ENCODE measurements around the gene ASIC5.
"Not testable (repeated sequence)": the region's sequence is repeated elsewhere in the genome, so short reads cannot be mapped to it uniquely, and the experiment has no call there.

ASIC5 gene

DNA sequence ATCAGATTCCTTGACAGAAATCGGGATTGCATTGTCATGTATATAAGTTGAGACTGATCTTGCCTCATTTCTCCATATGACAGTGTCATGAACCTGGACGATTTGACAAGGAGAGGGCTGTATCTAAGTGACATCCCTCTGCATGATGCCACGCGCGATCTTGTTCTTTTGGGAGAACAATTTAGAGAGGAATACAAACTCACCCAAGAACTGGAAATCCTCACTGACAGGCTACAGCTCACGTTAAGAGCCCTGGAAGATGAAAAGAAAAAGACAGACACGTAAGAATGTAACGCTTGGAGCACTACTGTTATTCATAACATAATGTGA is 66.3 kb downstream of the ASIC5 start:
- no peak overlapping the region for H3K27ac Mint-ChIP-seq
- H3K4me3 Mint-ChIP-seq: no peak overlapping the region
- H3K36me3 Mint-ChIP-seq (ENCODE audit: low read depth): no peaks in the 10 kb centered on the region
- H3K27me3 Mint-ChIP-seq: peaks cover 3% of the 10 kb centered on the region
- H3K4me1 Mint-ChIP-seq (ENCODE audit: low read depth): peaks cover 7% of the 10 kb centered on the region
- DNase-seq: no peak
- no peaks in the 10 kb centered on the region for H3K9me3 Mint-ChIP-seq

DNA sequence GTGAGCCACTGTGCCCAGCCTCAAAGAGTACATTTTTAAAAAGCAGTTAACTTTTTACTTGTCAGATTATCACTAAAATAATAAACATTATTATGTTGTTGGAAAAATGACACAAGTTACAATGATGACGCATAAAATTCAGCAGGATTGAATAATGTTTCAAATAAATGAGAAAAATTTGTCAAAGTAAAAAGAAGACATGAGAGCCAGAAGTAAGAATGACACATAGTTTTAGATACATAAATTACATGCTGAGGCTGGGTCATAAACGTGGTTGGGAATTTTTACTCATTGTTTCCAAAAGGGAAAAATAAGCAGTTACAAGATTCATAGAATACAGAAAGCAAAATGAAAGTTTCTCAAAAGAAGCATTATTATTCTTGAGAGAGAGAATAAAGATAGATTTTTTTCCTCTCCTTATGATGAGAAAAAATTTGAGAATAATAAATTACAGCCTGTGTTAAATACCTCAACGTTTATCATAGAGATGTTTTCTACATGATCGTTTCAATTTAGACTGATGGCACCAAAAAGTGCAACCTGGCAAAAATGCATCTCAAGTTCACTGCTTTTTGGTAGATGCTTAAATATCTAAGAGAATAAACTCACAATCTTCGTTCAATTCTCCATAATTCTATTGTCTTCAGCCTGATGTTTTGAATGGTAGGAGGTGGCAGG is 66.8 kb downstream of the ASIC5 start:
- no peaks in the 10 kb centered on the region for H3K36me3 Mint-ChIP-seq (ENCODE audit: low read depth)
- no peak overlapping the region for H3K27ac Mint-ChIP-seq
- peaks cover 7% of the 10 kb centered on the region for H3K4me1 Mint-ChIP-seq (ENCODE audit: low read depth)
- no peak for DNase-seq
- no peak overlapping the region for H3K4me3 Mint-ChIP-seq
- peaks cover 3% of the 10 kb centered on the region for H3K27me3 Mint-ChIP-seq
- no peaks in the 10 kb centered on the region for H3K9me3 Mint-ChIP-seq

DNA sequence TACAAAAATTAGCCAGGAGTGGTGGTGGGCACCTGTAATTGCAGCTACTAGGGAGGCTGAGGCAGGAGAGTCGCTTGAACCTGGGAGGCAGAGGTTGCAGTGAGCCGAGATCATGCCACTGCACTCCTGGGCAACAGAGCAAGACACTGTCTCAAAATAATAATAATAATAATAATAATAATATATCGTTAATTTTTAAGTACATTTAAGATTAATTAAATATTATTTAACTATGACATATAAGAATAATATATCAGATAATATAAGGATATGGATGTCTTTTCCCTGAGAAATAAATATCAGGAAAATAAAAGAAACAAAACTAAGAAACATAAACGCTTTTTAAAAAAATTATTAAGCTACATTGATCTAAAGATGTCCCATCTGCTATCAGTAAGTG is 68.5 kb downstream of the ASIC5 start:
- H3K4me1 Mint-ChIP-seq (ENCODE audit: low read depth); H3K36me3 Mint-ChIP-seq (ENCODE audit: low read depth): not testable (repeated sequence)

GRCh38 chr4:155795991-155796390 is 70.1 kb downstream of the ASIC5 start:
- peaks cover 5% of the 10 kb centered on the region for H3K27me3 Mint-ChIP-seq
- no peak overlapping the region for H3K27ac Mint-ChIP-seq
- H3K4me1 Mint-ChIP-seq (ENCODE audit: low read depth): peaks cover 7% of the 10 kb centered on the region
- no peaks in the 10 kb centered on the region for H3K36me3 Mint-ChIP-seq (ENCODE audit: low read depth)
- H3K4me3 Mint-ChIP-seq: no peak overlapping the region
- DNase-seq: no peak
- H3K9me3 Mint-ChIP-seq: no peaks in the 10 kb centered on the region

More for the DNA sequence above, 68.5 kb downstream of the ASIC5 start:
- DNase-seq, H3K27me3 Mint-ChIP-seq, H3K4me3 Mint-ChIP-seq, H3K27ac Mint-ChIP-seq, H3K9me3 Mint-ChIP-seq: not testable (repeated sequence)

GRCh38 chr4:155794589-155795236 is 71.4 kb downstream of the ASIC5 start:
- no peaks in the 10 kb centered on the region for H3K36me3 Mint-ChIP-seq (ENCODE audit: low read depth)
- no peak overlapping the region for H3K4me3 Mint-ChIP-seq
- H3K9me3 Mint-ChIP-seq: no peaks in the 10 kb centered on the region
- H3K4me1 Mint-ChIP-seq (ENCODE audit: low read depth): peaks cover 6% of the 10 kb centered on the region
- H3K27me3 Mint-ChIP-seq: peaks cover 5% of the 10 kb centered on the region
- H3K27ac Mint-ChIP-seq: no peak overlapping the region
- DNase-seq: no peak

GRCh38 chr4:155789982-155790381 is 76.1 kb downstream of the ASIC5 start:
- no peak overlapping the region for H3K4me3 Mint-ChIP-seq
- DNase-seq: no peak
- H3K4me1 Mint-ChIP-seq (ENCODE audit: low read depth): no peaks in the 10 kb centered on the region
- no peaks in the 10 kb centered on the region for H3K9me3 Mint-ChIP-seq
- H3K36me3 Mint-ChIP-seq (ENCODE audit: low read depth): no peaks in the 10 kb centered on the region
- no peak overlapping the region for H3K27ac Mint-ChIP-seq
- peaks cover 3% of the 10 kb centered on the region for H3K27me3 Mint-ChIP-seq

DNA sequence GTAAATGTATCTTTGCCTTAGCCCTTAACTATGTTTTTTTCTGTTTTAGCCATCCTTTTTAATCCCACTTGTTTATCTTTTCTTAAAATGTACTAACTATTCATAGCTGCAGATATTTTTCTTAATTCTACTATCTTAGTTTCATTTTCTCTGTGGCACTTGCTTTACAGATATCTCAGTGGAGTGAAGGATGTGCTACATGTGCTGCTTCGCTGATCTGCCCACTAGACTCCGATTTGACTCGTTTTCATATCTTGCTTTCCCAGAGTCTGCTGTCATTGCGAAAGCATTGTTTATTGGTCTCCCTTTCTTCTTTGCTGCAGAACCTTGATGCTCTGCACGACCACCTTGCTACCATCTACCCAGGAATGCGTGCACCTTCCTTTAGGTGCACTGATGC is 76.7 kb downstream of the ASIC5 start:
- DNase-seq: no peak
- no peaks in the 10 kb centered on the region for H3K4me1 Mint-ChIP-seq (ENCODE audit: low read depth)
- H3K4me3 Mint-ChIP-seq: no peak overlapping the region
- no peaks in the 10 kb centered on the region for H3K9me3 Mint-ChIP-seq
- no peaks in the 10 kb centered on the region for H3K36me3 Mint-ChIP-seq (ENCODE audit: low read depth)
- H3K27ac Mint-ChIP-seq: no peak overlapping the region
- peaks cover 3% of the 10 kb centered on the region for H3K27me3 Mint-ChIP-seq

DNA sequence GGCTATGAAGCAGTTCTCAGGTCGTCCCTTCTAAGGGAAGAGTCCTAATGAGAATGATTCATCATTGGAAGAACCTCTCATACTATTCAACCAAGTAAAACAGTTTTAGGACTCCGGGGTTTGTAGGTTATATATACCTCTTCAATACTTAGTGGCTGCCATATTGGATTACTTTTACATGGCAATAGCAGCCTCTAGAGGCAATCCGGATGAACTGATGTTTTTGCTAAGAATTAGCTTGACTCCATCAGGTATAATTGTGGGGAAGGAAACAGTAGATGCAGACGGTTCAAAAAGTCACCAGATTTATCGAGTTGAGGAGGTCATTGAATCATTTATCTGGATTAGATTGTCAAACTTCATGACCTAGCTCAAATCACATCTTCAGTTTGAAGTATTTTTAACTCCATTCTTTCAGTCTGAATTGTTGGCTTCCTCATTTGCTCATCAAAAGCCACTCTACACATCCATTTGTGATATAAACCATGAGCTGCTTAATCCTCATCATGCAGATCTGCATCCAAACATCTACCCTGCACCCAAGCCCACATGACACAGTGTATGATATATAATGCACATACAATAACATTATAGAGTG is 78.9 kb downstream of the ASIC5 start:
- no peak for DNase-seq
- H3K4me3 Mint-ChIP-seq: no peak overlapping the region
- no peaks in the 10 kb centered on the region for H3K36me3 Mint-ChIP-seq (ENCODE audit: low read depth)
- H3K9me3 Mint-ChIP-seq: no peaks in the 10 kb centered on the region
- H3K4me1 Mint-ChIP-seq (ENCODE audit: low read depth): no peaks in the 10 kb centered on the region
- no peak overlapping the region for H3K27ac Mint-ChIP-seq
- H3K27me3 Mint-ChIP-seq: no peaks in the 10 kb centered on the region

DNA sequence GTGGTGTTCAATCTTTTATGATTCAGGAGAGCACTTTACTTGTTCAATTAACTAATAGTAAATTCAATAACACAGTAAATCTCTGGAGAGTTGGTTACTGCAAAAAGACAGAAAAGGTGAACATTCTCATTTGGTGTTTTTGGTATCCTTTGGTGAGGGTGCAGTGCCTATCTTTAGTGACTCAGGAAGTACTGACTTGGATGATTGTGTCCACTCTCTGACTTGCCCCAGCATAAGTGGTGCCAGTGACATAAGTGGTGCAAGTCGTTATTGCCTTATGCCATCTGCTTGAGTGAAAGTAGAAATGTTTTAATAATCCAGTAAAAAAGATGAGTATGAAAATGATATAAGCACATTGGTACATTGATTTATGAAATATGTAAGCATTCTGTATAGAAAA is 80.2 kb downstream of the ASIC5 start:
- H3K36me3 Mint-ChIP-seq (ENCODE audit: low read depth): no peaks in the 10 kb centered on the region
- H3K27ac Mint-ChIP-seq: no peak overlapping the region
- H3K9me3 Mint-ChIP-seq: no peaks in the 10 kb centered on the region
- no peak for DNase-seq
- no peak overlapping the region for H3K4me3 Mint-ChIP-seq
- H3K4me1 Mint-ChIP-seq (ENCODE audit: low read depth): no peaks in the 10 kb centered on the region
- no peaks in the 10 kb centered on the region for H3K27me3 Mint-ChIP-seq

GRCh38 chr4:155784637-155785036 is 81.4 kb downstream of the ASIC5 start:
- H3K4me1 Mint-ChIP-seq (ENCODE audit: low read depth): no peaks in the 10 kb centered on the region
- H3K9me3 Mint-ChIP-seq: no peaks in the 10 kb centered on the region
- no peak overlapping the region for H3K27ac Mint-ChIP-seq
- no peak overlapping the region for H3K4me3 Mint-ChIP-seq
- no peak for DNase-seq
- peaks cover 5% of the 10 kb centered on the region for H3K27me3 Mint-ChIP-seq
- H3K36me3 Mint-ChIP-seq (ENCODE audit: low read depth): no peaks in the 10 kb centered on the region

GRCh38 chr4:155781249-155781831 is 84.7 kb downstream of the ASIC5 start:
- DNase-seq: no peak
- Mint-ChIP-seq H3K27me3 (peaks cover 5% of the 10 kb centered on the region), H3K9me3 (no peaks in the 10 kb centered on the region), H3K4me1 (ENCODE audit: low read depth) (no peaks in the 10 kb centered on the region), H3K36me3 (ENCODE audit: low read depth) (no peaks in the 10 kb centered on the region), H3K4me3 (no peak overlapping the region), H3K27ac (no peak overlapping the region)

DNA sequence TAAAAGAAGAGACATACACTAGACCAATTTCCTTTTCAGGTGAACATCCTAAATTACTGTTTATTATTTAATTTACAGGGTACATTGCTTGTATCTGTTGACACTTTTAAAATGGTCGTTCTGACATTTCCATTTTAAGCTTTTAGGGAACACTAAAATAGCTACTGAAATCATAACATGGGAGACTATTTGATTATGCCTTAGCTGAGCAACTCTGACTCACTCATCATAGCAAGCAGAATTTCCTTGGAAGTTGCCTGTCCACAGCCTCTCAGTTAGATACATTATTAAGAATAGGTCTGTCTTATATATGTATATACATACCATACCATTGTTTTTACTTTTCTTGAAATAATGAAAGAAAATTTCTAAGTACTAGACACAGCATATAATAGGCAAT is 85.3 kb downstream of the ASIC5 start:
- Mint-ChIP-seq H3K4me1 (ENCODE audit: low read depth) (no peaks in the 10 kb centered on the region), H3K27me3 (peaks cover 5% of the 10 kb centered on the region), H3K36me3 (ENCODE audit: low read depth) (no peaks in the 10 kb centered on the region), H3K27ac (no peak overlapping the region), H3K9me3 (no peaks in the 10 kb centered on the region), H3K4me3 (no peak overlapping the region)
- no peak for DNase-seq

Measured in activated T-cell treated with anti-CD3 and anti-CD28 coated beads, Interleukin-2, amount 50 U/mL, for 24 hours (primary cell).